Measurements from ENCODE around the gene ANTKMT. TPM values are rescaled to one million over a fixed set of nuclear protein-coding genes. Genes with fewer than 3 reads are reported as not detected.

Gene ANTKMT
- total RNA-seq, 1 donor from 2014 or later = 41.3 TPM

DNA sequence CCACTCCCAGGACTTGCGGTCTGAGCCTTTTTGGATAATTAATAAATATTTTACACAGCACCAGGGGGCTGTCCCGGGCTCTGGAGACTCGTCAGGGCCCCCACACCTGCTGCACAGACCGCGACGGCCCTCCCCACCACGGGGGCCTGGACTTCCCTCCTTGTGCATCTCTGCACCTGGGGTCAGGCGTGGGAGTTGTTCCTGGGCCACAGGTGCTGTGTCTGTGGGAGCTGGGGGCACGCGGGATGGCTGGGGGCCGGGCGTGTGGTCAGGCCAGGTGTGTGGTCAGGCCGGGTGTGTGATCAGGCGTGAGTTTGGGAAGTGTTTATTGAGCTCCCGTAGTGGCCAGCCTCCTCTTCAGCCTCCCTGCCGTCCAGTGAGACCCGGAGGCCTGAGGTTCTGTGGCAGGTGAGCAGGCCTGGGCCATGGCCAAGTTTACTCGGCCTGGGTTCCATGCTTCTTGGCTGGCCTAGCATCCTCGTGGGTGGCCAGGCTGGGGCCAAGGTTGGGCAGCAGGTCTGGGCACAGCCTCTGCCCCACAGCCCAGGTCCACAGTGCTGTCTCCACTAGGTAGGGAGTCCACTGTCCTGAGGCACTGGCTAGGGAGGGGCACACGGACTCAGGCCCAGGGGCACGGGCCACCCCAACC is 42.6 kb upstream of the ANTKMT start:
- no peak for DNase-seq (ENCODE audit: low spot score)
- intact Hi-C loops (cut with micrococcal nuclease) = no loop called here
- Mint-ChIP-seq H3K4me1 (ENCODE audit: low read depth) (peaks cover 5% of the 10 kb centered on the region), H3K36me3 (ENCODE audit: low read depth) (peaks cover 12% of the 10 kb centered on the region), H3K4me3 (no peak overlapping the region), H3K27me3 (ENCODE audit: insufficient read depth) (peaks cover 7% of the 10 kb centered on the region), H3K27ac (no peak overlapping the region), H3K9me3 (no peaks in the 10 kb centered on the region)

DNA sequence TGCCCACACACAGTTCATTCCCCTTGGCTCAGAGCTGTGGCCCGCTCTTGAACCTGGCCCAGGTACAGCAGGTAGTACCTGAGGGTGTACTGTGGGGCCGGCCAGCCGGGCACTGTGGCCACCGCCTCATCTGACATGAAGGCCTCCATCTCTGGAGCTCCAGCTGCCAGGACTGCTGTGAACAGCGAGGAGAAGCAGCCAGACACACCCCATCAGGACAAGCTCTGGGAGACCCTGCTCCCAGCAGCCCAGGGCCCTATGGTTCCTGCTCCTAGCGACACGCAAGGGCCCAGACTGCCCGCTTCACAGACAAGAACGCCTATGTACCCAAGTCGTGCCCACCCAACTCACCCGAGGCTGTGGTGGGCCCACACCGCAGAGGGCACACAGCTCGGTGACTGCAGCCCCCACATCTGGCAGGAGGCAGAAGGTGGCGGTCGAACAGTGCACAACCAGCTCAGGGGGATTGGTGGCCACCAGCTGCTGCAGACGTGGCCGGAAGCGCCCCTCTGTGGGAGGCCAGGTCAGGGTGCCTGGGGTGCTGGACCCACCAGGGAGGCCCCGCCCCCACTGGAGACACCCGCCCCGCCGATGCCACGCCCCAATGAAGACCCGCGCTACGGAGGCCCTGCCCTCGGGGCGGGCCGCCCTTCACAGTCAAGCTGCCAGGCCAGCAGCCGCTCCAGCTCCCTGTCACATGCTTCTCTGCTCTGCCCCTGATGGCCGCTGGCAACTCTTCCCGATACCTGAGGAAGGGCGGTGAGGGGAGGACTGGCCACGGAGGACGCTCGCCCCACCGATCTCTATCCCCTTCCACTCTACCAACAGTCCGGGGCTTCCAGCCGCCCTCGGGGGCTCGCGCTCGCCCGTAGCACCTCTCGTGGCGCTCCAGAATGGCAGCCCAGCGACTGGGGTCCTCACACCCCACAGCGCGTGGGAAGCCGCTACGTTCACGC is 41.8 kb upstream of the ANTKMT start:
- no peaks in the 10 kb centered on the region for H3K9me3 Mint-ChIP-seq
- peak overlapping the region; percentile 58 for H3K27ac Mint-ChIP-seq
- peak; percentile 40 for DNase-seq (ENCODE audit: low spot score)

DNA sequence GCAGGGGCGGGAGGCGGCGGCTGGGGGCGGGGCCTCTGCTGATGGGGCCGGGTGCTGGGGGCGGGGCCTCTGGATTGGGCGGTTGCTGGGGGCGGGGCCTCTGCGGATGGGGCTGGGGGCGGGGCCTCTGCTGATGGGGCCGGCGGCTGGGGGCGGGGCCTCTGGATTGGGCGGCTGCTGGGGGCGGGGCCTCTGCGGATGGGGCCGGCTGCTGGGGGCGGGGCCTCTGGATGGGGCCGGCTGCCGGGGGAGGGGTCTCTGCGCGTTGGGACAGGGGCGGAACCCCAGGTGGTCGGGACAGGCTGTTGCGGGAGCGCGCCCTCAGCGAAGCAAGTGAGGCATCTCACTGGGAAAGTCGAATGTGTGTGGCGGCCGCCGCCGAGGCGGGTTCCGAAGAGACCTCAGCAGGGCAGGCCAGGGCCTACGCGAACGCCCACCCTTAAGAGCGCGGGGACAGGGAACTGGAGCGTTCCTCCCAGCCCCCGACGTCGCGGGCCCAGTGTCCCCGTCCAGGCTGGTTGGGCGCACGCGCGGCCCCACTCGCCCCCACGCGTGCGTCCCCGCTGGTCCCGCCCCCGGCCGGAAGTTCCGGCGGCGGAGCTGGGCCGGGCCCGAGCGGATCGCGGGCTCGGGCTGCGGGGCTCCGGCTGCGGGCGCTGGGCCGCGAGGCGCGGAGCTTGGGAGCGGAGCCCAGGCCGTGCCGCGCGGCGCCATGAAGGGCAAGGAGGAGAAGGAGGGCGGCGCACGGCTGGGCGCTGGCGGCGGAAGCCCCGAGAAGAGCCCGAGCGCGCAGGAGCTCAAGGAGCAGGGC is 40.9 kb upstream of the ANTKMT start, which contains the start of gene STUB1:
STUB1 (plus strand) TSS at position 597 of the 811 bp plus-strand sequence; CDS start at position 713, 116 bp downstream.
- H3K4me1 Mint-ChIP-seq (ENCODE audit: low read depth) = peaks cover 5% of the 10 kb centered on the region
- H3K36me3 Mint-ChIP-seq (ENCODE audit: low read depth) = peaks cover 12% of the 10 kb centered on the region
- intact Hi-C loops (cut with micrococcal nuclease) = loop anchor here (1.0 kb wide), 6 partner anchors 13 to 91 kb away; partner anchors contain the start of genes METRN, METTL26 and WDR90
- peak within 1 kb of the TSS; percentile 84 for H3K4me3 Mint-ChIP-seq
- peaks cover 4% of the 10 kb centered on the region for H3K27me3 Mint-ChIP-seq (ENCODE audit: insufficient read depth)
- H3K9me3 Mint-ChIP-seq = no peaks in the 10 kb centered on the region
- H3K27ac Mint-ChIP-seq = peak within 1 kb of the TSS; percentile 55
- DNase-seq (ENCODE audit: low spot score) = peak; percentile 83

More for the DNA sequence above, 41.8 kb upstream of the ANTKMT start:
- Mint-ChIP-seq H3K36me3 (ENCODE audit: low read depth) (peaks cover 12% of the 10 kb centered on the region), H3K4me1 (ENCODE audit: low read depth) (peaks cover 5% of the 10 kb centered on the region), H3K4me3 (peak overlapping the region; percentile 79), H3K27me3 (ENCODE audit: insufficient read depth) (peaks cover 7% of the 10 kb centered on the region)
- intact Hi-C loops (cut with micrococcal nuclease) = loop anchor here (1.0 kb wide), 4 partner anchors 19 to 90 kb away; partner anchors contain the start of genes METTL26 and WDR90

DNA sequence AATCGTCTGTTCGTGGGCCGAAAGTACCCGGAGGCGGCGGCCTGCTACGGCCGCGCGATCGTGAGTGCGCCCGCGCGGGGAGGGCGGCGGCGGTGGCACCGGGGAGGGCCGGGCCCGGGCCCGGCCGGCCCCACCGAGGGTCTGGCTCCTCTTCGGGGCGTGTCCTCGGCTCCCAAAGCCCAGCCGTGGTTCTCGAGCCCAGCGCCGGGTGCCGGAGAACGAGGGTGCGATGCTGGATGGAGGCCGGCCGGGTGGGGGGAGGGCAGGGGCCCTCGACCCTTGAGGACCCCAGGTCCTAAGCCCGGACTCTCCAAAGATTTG is 40.4 kb upstream of the ANTKMT start:
- H3K4me1 Mint-ChIP-seq (ENCODE audit: low read depth) = peaks cover 5% of the 10 kb centered on the region
- DNase-seq (ENCODE audit: low spot score) = no peak
- intact Hi-C loops (cut with micrococcal nuclease) = loop anchor here (1.0 kb wide), 2 partner anchors 13 to 35 kb away; partner anchors contain the start of gene METRN
- peaks cover 12% of the 10 kb centered on the region for H3K36me3 Mint-ChIP-seq (ENCODE audit: low read depth)
- no peaks in the 10 kb centered on the region for H3K9me3 Mint-ChIP-seq
- H3K27ac Mint-ChIP-seq = no peak overlapping the region
- no peaks in the 10 kb centered on the region for H3K27me3 Mint-ChIP-seq (ENCODE audit: insufficient read depth)
- peak overlapping the region; percentile 83 for H3K4me3 Mint-ChIP-seq

DNA sequence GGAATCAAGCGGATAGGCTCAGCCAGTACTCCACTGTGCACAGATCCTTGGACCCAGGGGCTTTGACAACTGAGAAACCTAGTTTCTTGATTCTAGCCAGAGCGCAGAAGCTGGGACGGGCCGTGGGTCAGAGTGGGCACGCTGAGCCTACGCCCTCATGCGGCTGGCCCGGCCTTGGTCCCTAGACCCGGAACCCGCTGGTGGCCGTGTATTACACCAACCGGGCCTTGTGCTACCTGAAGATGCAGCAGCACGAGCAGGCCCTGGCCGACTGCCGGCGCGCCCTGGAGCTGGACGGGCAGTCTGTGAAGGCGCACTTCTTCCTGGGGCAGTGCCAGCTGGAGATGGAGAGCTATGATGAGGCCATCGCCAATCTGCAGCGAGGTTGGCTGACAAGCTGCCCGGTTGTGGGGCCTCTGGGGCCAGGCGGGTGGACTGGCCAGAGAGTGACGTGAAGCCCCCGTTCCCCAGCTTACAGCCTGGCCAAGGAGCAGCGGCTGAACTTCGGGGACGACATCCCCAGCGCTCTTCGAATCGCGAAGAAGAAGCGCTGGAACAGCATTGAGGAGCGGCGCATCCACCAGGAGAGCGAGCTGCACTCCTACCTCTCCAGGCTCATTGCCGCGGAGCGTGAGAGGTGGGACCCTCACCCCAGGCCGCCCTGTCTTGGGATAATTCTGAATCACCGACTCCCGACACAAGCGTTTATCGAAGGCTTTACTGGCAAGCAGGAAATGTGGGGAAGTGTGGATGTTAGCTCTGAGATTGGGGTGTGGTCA is 39.8 kb upstream of the ANTKMT start:
- no peaks in the 10 kb centered on the region for H3K9me3 Mint-ChIP-seq
- no peaks in the 10 kb centered on the region for H3K27me3 Mint-ChIP-seq (ENCODE audit: insufficient read depth)
- H3K36me3 Mint-ChIP-seq (ENCODE audit: low read depth) = peaks cover 12% of the 10 kb centered on the region
- no peak for DNase-seq (ENCODE audit: low spot score)
- H3K4me3 Mint-ChIP-seq = peak overlapping the region; percentile 83
- intact Hi-C loops (cut with micrococcal nuclease) = loop anchor here (1.0 kb wide), 2 partner anchors 14 to 34 kb away; partner anchors contain the start of gene METRN
- peaks cover 5% of the 10 kb centered on the region for H3K4me1 Mint-ChIP-seq (ENCODE audit: low read depth)
- no peak overlapping the region for H3K27ac Mint-ChIP-seq

DNA sequence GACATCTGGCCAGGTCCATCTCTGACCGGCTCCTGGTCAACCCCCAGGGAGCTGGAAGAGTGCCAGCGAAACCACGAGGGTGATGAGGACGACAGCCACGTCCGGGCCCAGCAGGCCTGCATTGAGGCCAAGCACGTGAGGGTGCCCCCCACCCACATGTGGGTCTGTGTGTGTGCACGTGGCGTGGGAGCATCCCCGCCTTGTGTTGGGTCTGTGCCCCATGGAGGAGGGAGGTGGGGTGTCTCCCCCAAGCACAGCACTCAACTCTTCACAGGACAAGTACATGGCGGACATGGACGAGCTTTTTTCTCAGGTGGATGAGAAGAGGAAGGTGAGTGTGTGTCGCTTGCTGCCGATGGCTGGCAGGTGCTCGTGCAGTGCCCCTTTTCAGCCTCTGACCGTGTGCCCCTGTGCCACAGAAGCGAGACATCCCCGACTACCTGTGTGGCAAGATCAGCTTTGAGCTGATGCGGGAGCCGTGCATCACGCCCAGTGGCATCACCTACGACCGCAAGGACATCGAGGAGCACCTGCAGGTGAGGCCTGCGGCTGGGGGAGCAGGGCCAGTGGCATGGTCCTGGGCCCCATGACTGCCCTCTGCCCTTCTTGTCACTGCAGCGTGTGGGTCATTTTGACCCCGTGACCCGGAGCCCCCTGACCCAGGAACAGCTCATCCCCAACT is 39.1 kb upstream of the ANTKMT start:
- intact Hi-C loops (cut with micrococcal nuclease) = no loop called here
- no peak for DNase-seq (ENCODE audit: low spot score)
- Mint-ChIP-seq H3K27ac (no peak overlapping the region), H3K4me3 (peak overlapping the region; percentile 83), H3K36me3 (ENCODE audit: low read depth) (peaks cover 12% of the 10 kb centered on the region), H3K27me3 (ENCODE audit: insufficient read depth) (no peaks in the 10 kb centered on the region), H3K9me3 (no peaks in the 10 kb centered on the region), H3K4me1 (ENCODE audit: low read depth) (peaks cover 5% of the 10 kb centered on the region)

DNA sequence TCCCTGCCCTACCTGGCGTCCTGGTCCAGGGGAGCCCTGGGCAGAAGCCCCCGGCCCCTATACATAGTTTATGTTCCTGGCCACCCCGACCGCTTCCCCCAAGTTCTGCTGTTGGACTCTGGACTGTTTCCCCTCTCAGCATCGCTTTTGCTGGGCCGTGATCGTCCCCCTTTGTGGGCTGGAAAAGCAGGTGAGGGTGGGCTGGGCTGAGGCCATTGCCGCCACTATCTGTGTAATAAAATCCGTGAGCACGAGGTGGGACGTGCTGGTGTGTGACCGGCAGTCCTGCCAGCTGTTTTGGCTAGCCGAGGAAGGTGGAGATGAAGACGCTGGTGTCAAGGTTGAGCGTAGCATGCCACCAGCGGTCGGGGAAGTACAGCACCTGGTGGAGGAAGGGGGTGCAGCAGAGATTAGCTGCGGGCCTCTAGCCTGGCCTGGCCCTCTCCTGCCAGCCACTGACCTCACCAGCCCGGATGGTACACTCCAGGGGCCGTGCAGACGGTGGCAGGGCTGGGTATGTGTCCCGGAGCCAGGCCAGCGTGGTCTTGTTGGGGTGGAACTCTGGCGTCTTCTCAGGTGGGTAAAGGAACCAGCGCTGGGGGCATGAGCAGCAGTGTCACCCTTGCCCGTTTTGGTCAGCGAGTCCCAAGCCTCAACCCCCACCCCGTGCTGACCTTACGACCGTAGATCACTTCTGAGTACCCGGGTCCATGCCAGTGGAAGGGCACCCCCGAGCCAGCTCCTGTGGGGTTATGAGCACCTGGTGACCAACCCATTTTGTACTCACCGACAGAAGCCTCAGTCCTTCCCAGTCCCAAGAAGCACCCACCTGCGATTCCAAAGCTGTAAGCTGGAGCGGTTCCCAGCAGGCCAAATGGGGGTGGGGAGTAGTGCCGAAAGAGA is 38.2 kb upstream of the ANTKMT start:
- H3K27me3 Mint-ChIP-seq (ENCODE audit: insufficient read depth) = no peaks in the 10 kb centered on the region
- H3K36me3 Mint-ChIP-seq (ENCODE audit: low read depth) = peaks cover 12% of the 10 kb centered on the region
- H3K27ac Mint-ChIP-seq = peak overlapping the region; percentile 74
- intact Hi-C loops (cut with micrococcal nuclease) = no loop called here
- peaks cover 5% of the 10 kb centered on the region for H3K4me1 Mint-ChIP-seq (ENCODE audit: low read depth)
- no peak for DNase-seq (ENCODE audit: low spot score)
- H3K9me3 Mint-ChIP-seq = no peaks in the 10 kb centered on the region
- H3K4me3 Mint-ChIP-seq = peak overlapping the region; percentile 83

DNA sequence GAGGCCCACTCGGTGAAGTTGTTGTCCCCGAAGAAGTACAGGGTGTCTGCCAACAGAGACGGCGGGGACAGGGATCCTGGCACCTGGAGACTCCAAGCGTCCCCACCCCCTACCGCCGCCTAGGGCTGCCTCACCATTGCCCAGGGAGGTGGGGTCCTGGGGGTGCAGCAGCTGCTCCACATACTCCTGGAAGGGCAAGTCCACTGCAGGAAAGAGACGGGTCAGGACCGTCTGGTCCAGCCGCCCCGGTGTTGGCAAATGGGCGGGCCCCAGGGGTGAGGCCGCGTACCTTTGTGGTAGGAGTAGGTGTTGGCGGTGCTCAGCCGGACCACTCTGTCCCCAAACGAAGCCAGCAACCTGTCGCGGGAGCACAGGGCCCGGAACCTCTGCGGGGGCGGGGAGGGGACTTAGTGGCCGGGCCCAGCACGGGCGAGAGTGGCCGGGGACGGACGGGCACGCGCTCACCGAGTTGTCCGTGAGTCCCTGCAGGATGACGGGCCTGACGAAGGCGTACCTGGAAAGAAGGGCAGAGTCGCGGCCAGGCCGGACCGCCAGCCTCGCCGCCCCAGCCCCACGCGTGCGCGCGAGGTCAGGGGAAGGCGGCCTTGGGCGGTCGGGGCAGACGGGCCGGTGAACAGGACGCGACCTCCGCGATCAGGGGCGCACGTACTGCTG is 37.4 kb upstream of the ANTKMT start:
- Mint-ChIP-seq H3K27me3 (ENCODE audit: insufficient read depth) (no peaks in the 10 kb centered on the region), H3K9me3 (no peaks in the 10 kb centered on the region), H3K4me3 (peak overlapping the region; percentile 83), H3K36me3 (ENCODE audit: low read depth) (peaks cover 12% of the 10 kb centered on the region), H3K4me1 (ENCODE audit: low read depth) (peaks cover 5% of the 10 kb centered on the region), H3K27ac (peak overlapping the region; percentile 48)
- no peak for DNase-seq (ENCODE audit: low spot score)
- intact Hi-C loops (cut with micrococcal nuclease) = loop anchor here (1.0 kb wide), 3 partner anchors 34 to 124 kb away; partner anchors contain the start of genes METTL26 and WDR90

DNA sequence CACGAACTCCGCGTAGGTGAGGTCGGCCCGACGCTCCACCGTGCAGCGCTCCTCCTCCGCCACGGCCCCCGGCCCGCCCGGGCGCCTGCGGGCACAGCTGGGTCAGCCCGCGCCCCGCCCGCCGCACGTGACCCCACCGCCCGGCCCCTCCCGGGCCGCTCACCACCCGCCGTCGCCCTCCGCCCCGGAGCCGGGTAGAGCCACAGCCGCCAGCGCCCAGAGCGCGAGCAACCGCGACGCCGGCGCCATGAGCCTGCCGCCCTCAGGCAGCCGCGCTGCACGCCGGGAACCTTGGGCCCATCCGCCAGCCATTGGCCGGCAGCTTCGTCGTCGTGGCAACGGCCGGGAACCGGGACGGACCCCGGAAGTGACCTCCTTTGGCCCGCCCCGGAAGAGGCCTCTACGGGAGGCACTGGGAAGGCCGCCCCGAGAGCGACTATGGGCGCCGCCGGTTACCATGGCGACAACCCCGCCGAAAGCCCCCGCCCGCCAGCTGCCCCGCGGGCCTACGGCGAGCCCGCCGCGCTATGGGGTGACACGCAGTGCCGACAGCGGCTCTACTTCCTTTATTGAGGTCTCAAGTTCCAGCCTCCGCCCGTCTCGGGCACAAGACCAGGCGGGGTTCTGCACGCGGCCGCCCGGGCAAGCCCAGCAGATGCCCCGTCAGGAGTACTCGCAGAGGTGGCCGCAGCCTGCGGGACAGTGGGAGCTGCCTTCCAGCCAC is 36.7 kb upstream of the ANTKMT start, which contains the start of gene JMJD8:
JMJD8 (minus strand) TSS at position 264 of the 724 bp plus-strand sequence; CDS start at position 249, 15 bp downstream.
- H3K4me3 Mint-ChIP-seq = peak within 1 kb of the TSS; percentile 83
- DNase-seq (ENCODE audit: low spot score) = peak; percentile 97
- H3K27me3 Mint-ChIP-seq (ENCODE audit: insufficient read depth) = no peaks in the 10 kb centered on the region
- H3K27ac Mint-ChIP-seq = peak within 1 kb of the TSS; percentile 58
- peaks cover 5% of the 10 kb centered on the region for H3K4me1 Mint-ChIP-seq (ENCODE audit: low read depth)
- intact Hi-C loops (cut with micrococcal nuclease) = loop anchor here (1.0 kb wide), 3 partner anchors 35 to 123 kb away; partner anchors contain the start of genes METTL26 and WDR90
- H3K36me3 Mint-ChIP-seq (ENCODE audit: low read depth) = peaks cover 12% of the 10 kb centered on the region
- H3K9me3 Mint-ChIP-seq = no peaks in the 10 kb centered on the region
